Type B pancreatic cell (in vitro differentiated cells): ENCODE results near the gene PSMA2. TPM values are rescaled to one million over a fixed set of nuclear protein-coding genes. Genes with fewer than 3 reads are reported as not detected.
A peak's percentile ranks its signal among the peaks of the same experiment; 100 is the strongest.

ENCODE experiments used
- DNase-seq: peaks from one replicate; pipeline ENCODE4 v3.0.0; 2021; ENCODE audit warnings: mixed read lengths; ENCODE audit not compliant: unreplicated experiment; ENCODE audit errors: extremely low spot score
- H3K27ac Mint-ChIP-seq: 2 replicates; pipeline ENCODE4 v1.8.0; 2021; ENCODE audit warnings: mild to moderate bottlenecking, mixed read lengths
- H3K27me3 Mint-ChIP-seq: 2 replicates; pipeline ENCODE4 v1.8.0; 2021; ENCODE audit warnings: mixed read lengths
- H3K36me3 Mint-ChIP-seq: 2 replicates; pipeline ENCODE4 v1.8.0; 2021; ENCODE audit warnings: mixed read lengths
- H3K4me1 Mint-ChIP-seq: one replicate; pipeline ENCODE4 v1.8.0; 2021; ENCODE audit warnings: mixed read lengths; ENCODE audit not compliant: unreplicated experiment
- H3K4me3 Mint-ChIP-seq: 2 replicates; pipeline ENCODE4 v1.8.0; 2021; ENCODE audit warnings: mild to moderate bottlenecking, mixed read lengths
- H3K9me3 Mint-ChIP-seq: 2 replicates; pipeline ENCODE4 v1.8.0; 2021; ENCODE audit warnings: mixed read lengths
- total RNA-seq: library from RNA; stranded (reverse); gene quantifications from 2 replicates; pipeline ENCODE4 v1.2.1, GENCODE V29; 2021; ENCODE audit warnings: low replicate concordance
- TF ChIP-seq, protein P1 (sequence below): fragments of 200-600 bp; sonication (generic); conservative IDR thresholded peaks from 2 replicates; pipeline ENCODE4 v1.5.0; 2021; ENCODE audit warnings: antibody characterized with exemption, mild to moderate bottlenecking

The PSMA2 gene
- total RNA-seq, 1 donor from 2014 or later = 99.3 TPM

DNA sequence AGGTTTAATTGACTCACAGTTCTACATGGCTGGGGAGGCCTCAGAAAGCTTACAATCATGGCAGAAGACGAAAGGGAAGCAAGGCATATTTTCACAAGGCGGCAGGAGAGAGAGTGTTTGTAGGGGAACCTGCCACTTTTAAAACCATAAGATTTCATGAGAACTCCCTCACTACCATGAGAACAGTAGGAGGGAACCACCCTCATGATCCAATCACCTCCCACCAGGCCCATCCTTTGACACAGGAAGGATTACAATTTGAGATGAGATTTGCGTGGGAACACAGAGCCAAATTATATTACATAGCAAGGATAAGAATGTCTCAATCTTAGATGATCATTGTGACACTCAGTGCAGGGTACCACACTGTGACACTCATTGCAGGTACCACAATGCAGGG, 44.4 kb upstream of the PSMA2 start:
- TF ChIP-seq, protein P1, sequence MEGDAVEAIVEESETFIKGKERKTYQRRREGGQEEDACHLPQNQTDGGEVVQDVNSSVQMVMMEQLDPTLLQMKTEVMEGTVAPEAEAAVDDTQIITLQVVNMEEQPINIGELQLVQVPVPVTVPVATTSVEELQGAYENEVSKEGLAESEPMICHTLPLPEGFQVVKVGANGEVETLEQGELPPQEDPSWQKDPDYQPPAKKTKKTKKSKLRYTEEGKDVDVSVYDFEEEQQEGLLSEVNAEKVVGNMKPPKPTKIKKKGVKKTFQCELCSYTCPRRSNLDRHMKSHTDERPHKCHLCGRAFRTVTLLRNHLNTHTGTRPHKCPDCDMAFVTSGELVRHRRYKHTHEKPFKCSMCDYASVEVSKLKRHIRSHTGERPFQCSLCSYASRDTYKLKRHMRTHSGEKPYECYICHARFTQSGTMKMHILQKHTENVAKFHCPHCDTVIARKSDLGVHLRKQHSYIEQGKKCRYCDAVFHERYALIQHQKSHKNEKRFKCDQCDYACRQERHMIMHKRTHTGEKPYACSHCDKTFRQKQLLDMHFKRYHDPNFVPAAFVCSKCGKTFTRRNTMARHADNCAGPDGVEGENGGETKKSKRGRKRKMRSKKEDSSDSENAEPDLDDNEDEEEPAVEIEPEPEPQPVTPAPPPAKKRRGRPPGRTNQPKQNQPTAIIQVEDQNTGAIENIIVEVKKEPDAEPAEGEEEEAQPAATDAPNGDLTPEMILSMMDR = no peak
- Mint-ChIP-seq H3K27me3 (peaks cover 27% of the 10 kb centered on the region), H3K4me3 (no peak overlapping the region), H3K9me3 (peaks cover 5% of the 10 kb centered on the region), H3K4me1 (peaks cover 10% of the 10 kb centered on the region), H3K27ac (no peak overlapping the region), H3K36me3 (no peaks in the 10 kb centered on the region)
- no peak for DNase-seq

DNA sequence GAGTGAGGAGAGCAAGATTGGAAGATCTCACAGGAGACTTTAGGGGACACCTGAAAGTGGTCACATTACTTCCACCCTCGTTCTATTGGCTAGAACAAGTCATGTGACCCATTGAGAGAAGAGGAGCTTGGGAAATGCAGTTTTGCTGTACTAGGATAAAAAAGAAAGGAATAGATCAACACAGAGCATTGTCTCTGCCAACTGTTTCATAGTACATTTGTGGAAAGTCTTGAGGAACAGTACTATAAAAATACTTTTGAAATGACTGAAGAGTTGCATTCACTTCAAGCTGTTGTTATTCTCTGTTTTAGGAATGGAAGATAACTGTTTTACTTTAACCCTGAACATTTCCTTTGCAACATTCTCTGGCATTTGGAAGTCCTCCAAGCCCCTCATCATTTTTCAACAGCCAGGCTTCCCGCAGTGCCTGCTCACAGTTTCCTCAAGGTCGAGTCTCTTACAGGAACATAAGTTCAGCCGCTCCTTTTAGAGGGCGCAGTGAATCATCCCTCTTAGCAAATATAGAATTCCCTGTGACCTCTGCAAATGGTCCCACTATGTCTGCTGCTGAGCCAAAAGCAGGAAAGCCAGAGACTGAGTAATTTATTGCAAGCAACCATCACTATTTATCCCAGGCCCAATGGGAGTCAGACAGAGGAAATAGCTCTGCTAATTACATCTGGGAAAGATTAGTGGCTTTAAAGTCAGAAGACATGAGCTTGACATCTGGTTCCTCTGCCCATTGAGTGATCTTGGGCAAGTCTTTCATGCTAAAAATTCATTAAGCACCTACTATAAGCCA, 40.9 kb upstream of the PSMA2 start:
- Mint-ChIP-seq H3K27ac (peak overlapping the region; percentile 6), H3K36me3 (no peaks in the 10 kb centered on the region), H3K9me3 (no peaks in the 10 kb centered on the region), H3K4me3 (no peak overlapping the region), H3K4me1 (peaks cover 9% of the 10 kb centered on the region), H3K27me3 (peaks cover 19% of the 10 kb centered on the region)
- no peak for DNase-seq
- TF ChIP-seq, protein P1 = no peak

DNA sequence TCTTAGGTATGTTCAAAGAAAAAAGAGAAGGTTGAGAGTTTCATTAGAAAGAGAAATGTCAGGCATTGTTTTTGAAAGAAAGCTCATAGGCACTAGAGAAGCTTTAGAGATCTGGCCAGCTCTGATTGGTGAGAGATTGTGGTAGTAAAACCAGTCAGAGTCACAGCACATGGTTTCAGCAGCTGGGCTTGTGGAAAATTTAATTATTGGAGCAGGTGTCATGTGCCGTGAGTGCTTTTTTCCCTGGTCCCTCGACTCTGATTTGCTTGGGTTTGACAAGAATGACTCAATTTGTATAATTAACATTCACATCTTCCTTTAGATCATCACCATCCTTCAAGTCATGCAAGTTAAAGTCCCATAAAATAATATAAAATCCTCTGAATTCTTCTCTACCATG, 35.4 kb upstream of the PSMA2 start:
- no peak overlapping the region for H3K4me3 Mint-ChIP-seq

DNA sequence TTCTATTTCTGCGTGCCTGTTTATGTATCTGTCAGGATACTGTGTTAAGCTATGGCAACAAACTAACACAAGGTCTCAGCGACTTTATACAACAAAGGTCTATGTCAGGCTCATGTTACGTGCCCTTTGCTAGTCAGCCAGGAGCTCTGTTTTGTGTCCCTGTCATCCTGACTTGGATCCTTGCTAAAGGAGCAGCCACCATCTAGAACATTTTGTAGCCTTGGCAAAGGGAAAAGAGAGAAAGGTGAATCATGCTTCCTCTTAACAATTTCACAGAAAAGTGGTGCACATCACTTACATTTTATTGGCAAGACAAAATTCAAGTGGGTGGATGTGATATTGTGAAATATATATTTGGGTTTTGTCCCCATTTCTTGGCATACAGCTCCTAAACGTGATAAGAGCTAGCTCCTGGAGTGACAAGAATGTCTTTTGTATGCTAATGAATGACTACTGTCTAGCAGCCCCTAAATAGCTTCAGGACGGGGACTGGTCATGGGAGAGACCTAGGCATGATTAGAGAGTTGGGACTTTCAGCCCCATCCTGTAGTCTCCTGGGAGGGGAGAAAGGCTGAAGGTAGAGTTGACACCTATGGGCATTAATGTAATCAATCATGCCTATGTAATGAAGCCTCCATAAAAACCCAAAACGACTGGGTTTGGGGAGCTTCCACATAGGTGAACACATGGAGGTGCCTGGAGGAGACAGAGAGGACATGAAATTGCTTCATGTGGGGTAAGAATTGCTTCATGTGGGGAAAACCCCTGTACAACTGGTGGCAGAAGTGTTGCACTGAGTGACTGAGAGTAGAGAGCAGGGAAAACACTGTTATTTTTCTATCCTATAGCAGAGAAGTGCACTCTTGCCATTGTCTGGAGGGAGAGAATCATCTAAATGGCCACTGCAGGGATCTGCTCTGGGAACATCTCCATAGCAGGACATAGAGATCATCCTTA, 33.2 kb upstream of the PSMA2 start:
- H3K9me3 Mint-ChIP-seq = no peaks in the 10 kb centered on the region
- no peak for DNase-seq
- no peak overlapping the region for H3K27ac Mint-ChIP-seq
- peaks cover 18% of the 10 kb centered on the region for H3K27me3 Mint-ChIP-seq
- TF ChIP-seq, protein P1 = no peak
- H3K4me1 Mint-ChIP-seq = no peaks in the 10 kb centered on the region
- H3K36me3 Mint-ChIP-seq = no peaks in the 10 kb centered on the region
- H3K4me3 Mint-ChIP-seq = no peak overlapping the region

More for the DNA sequence above, 35.4 kb upstream of the PSMA2 start:
- Mint-ChIP-seq H3K4me1 (peaks cover under 1% of the 10 kb centered on the region), H3K27ac (no peak overlapping the region), H3K27me3 (peaks cover 18% of the 10 kb centered on the region), H3K36me3 (no peaks in the 10 kb centered on the region), H3K9me3 (no peaks in the 10 kb centered on the region)
- no peak for DNase-seq
- TF ChIP-seq, protein P1 = no peak

DNA sequence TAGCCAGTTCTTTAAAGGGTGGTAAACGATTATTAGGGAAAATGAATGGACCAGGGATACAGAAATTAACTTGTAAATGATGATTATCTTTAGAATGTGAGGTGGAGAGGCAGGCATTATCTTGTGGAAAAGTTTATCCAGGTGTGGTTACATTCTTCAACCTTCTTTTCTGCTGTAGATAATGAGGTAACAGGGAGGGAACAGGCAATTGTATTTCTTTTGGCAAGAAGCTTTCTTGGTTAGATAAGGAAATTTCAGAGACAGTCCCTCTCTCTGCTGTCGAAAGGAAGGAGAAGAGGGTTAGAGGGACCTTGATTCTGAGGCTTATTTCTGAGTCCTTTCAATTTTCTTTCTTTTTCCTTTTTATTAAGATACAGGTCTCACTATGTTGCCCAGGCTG, 32.3 kb upstream of the PSMA2 start:
- no peak for DNase-seq
- Mint-ChIP-seq H3K27me3 (peaks cover 18% of the 10 kb centered on the region), H3K9me3 (no peaks in the 10 kb centered on the region), H3K27ac (no peak overlapping the region), H3K4me3 (no peak overlapping the region), H3K36me3 (no peaks in the 10 kb centered on the region), H3K4me1 (no peaks in the 10 kb centered on the region)
- TF ChIP-seq, protein P1 = no peak
